HCT116 (cell line): ENCODE results near the gene CASTOR1. TPM values are rescaled to one million over a fixed set of nuclear protein-coding genes. Genes with fewer than 3 reads are reported as not detected.

Experiments used
- ATAC-seq: fragments of 200-7000 bp; cut with Tn5 transposase; 2 replicates; pipeline ENCODE4 v1.9.1; 2020; ENCODE audit warnings: mild to moderate bottlenecking, moderate library complexity
- BruUV-seq: library from RNA; stranded (reverse); fragments of 400-500 nt; replicated peaks from 2 replicates; lab custom pipeline; 2021; lab: Mats Ljungman, UMichigan
- CTCF ChIA-PET: fragments of 300-600 bp; sonication (Branson Sonifier 250); formaldehyde crosslinking; loops from one replicate; lab custom pipeline; 2021; ENCODE audit warnings: antibody characterized with exemption; lab: Charles Lee
- POLR2A ChIA-PET: fragments of 300-600, 350-600 bp; sonication (Branson Sonifier 250); formaldehyde crosslinking; loops from one replicate; lab custom pipeline; 2021; ENCODE audit warnings: antibody characterized with exemption; lab: Charles Lee
- RAD21 ChIA-PET, 2 experiments: fragments of 300-600 bp; sonication (Branson Sonifier 250); formaldehyde crosslinking; loops; one replicate each; lab custom pipeline; 2023; ENCODE audit warnings: low total read pairs in 2 of 2; ENCODE audit not compliant: uncharacterized antibody in 2 of 2, unreplicated experiment in 2 of 2, low non-redundant PET in 1 of 2; lab: Charles Lee
- DNase-seq: peaks from one replicate; pipeline ENCODE4 v3.0.0-alpha.2; 2010; ENCODE audit warnings: low read depth, low spot score
- H2AFZ ChIP-seq: fragments of 200-600 bp; shearing (Covaris generic), sonication (generic); 2 replicates; pipeline ENCODE4 v1.6.1; 2017; ENCODE audit warnings: low read depth, mixed run types, mixed read lengths, antibody characterized with exemption, low read length; ENCODE audit not compliant: poor library complexity, severe bottlenecking
- H3K27ac ChIP-seq: 2 replicates; pipeline ENCODE4 v1.5.1; 2012; ENCODE audit warnings: low read depth, low read length
- H3K27me3 ChIP-seq: fragments of 200-600 bp; sonication (generic); 2 replicates; pipeline ENCODE4 v1.6.1; 2016; ENCODE audit warnings: mixed run types, low read length, mixed read lengths; ENCODE audit not compliant: insufficient read depth
- H3K36me3 ChIP-seq, 2 experiments: fragments of 200-500 bp in 1 of 2; fragments of 200-600 bp in 1 of 2; sonication (Bioruptor generic) in 1 of 2; sonication (generic) in 1 of 2; 2 replicates each; pipeline versions ENCODE4 v1.5.1 to v1.6.1; 2014 to 2016; ENCODE audit warnings: low read length in 2 of 2, inconsistent platforms in 1 of 2, mixed read lengths in 1 of 2, mixed run types in 1 of 2; ENCODE audit not compliant: insufficient read depth in 2 of 2, control insufficient read depth in 1 of 2
- H3K4me1 ChIP-seq, 2 experiments: fragments of 200-600 bp in 1 of 2; sonication (generic) in 1 of 2; 2 replicates each; pipeline versions ENCODE4 v1.5.1 to v1.6.1; 2012 to 2017; ENCODE audit warnings: low read length in 2 of 2, inconsistent platforms in 1 of 2, mild to moderate bottlenecking in 1 of 2, mixed read lengths in 1 of 2, mixed run types in 1 of 2, moderate library complexity in 1 of 2; ENCODE audit not compliant: insufficient read depth in 2 of 2, control insufficient read depth in 1 of 2
- H3K4me2 ChIP-seq: fragments of 200-600 bp; sonication (generic); 2 replicates; pipeline ENCODE4 v1.6.1; 2017; ENCODE audit warnings: mixed run types, low read length, mixed read lengths
- H3K4me3 ChIP-seq, 2 experiments: fragments of 200-600 bp in 1 of 2; sonication (generic) in 1 of 2; replicated peaks in 1 of 2; 2 replicates each; pipeline ENCODE4 v1.5.1; 2011 to 2016; ENCODE audit warnings: low read length in 2 of 2, control low read depth in 1 of 2, low read depth in 1 of 2, mild to moderate bottlenecking in 1 of 2, mixed read lengths in 1 of 2, mixed run types in 1 of 2
- H3K79me2 ChIP-seq: fragments of 200-600 bp; sonication (generic); 2 replicates; pipeline ENCODE4 v1.6.1; 2017; ENCODE audit warnings: mild to moderate bottlenecking, mixed run types, low read length, moderate library complexity, mixed read lengths; ENCODE audit not compliant: insufficient read depth
- H3K9ac ChIP-seq: fragments of 200-600 bp; sonication (generic); 2 replicates; pipeline ENCODE4 v1.6.1; 2016; ENCODE audit warnings: low read length, mixed read lengths
- H3K9me2 ChIP-seq: fragments of 200-600 bp; sonication (generic), shearing (Covaris generic); 2 replicates; pipeline ENCODE4 v1.6.1; 2017; ENCODE audit warnings: mixed run types, mild to moderate bottlenecking, moderate library complexity; ENCODE audit not compliant: insufficient read depth
- H3K9me3 ChIP-seq, 2 experiments: fragments of 200-500 bp in 1 of 2; fragments of 200-600 bp in 1 of 2; sonication (Bioruptor generic) in 1 of 2; sonication (generic) in 1 of 2; 2 replicates each; pipeline ENCODE4 v1.6.1; 2014 to 2017; ENCODE audit warnings: low read length in 2 of 2, mixed read lengths in 2 of 2, inconsistent platforms in 1 of 2, low read depth in 1 of 2, mild to moderate bottlenecking in 1 of 2, mixed run types in 1 of 2, moderate library complexity in 1 of 2; ENCODE audit not compliant: control insufficient read depth in 1 of 2, insufficient read depth in 1 of 2
- H4K20me1 ChIP-seq: fragments of 200-600 bp; sonication (generic), shearing (Covaris generic); 2 replicates; pipeline ENCODE4 v1.6.1; 2017; ENCODE audit warnings: mixed run types, mild to moderate bottlenecking, moderate library complexity; ENCODE audit not compliant: insufficient read depth
- CBX3 ChIP-seq: IDR thresholded peaks from 2 replicates; pipeline ENCODE4 v1.6.1; 2012; ENCODE audit warnings: low read depth
- CEBPB ChIP-seq: IDR thresholded peaks from 2 replicates; pipeline ENCODE4 v1.6.1; 2012; ENCODE audit warnings: low read depth
- EGR1 ChIP-seq: IDR thresholded peaks from 2 replicates; pipeline ENCODE4 v1.6.1; 2012; ENCODE audit warnings: low read depth
- ELF1 ChIP-seq: IDR thresholded peaks from 2 replicates; pipeline ENCODE4 v1.6.1; 2012; ENCODE audit warnings: low read depth, borderline replicate concordance
- POLR2AphosphoS5 ChIP-seq: IDR thresholded peaks from 2 replicates; pipeline ENCODE4 v1.6.1; 2011; ENCODE audit warnings: mild to moderate bottlenecking, low read depth, low read length, moderate library complexity
- RAD21 ChIP-seq: IDR thresholded peaks from 2 replicates; pipeline ENCODE4 v1.6.1; 2012; ENCODE audit warnings: low read depth, mild to moderate bottlenecking
- SP1 ChIP-seq: IDR thresholded peaks from 2 replicates; pipeline ENCODE4 v1.6.1; 2012; ENCODE audit warnings: low read depth
- YY1 ChIP-seq: IDR thresholded peaks from 2 replicates; pipeline ENCODE4 v1.6.1; 2011; ENCODE audit warnings: low read length, low read depth, moderate library complexity, mild to moderate bottlenecking; ENCODE audit not compliant: insufficient replicate concordance; ENCODE audit errors: extremely low read depth
- ZFX ChIP-seq: fragments of 450-650 bp; IDR thresholded peaks from 2 replicates; pipeline ENCODE4 v1.6.1; 2017
- intact Hi-C: fragments of 100-400 bp; cut with micrococcal nuclease; formaldehyde crosslinking; loops from 2 replicates; pipeline ENCODE4 v1.10.0; 2022
- total RNA-seq: library from RNA; stranded (reverse); gene quantifications from one replicate; pipeline ENCODE4 v1.2.1, GENCODE V29; 2021; ENCODE audit not compliant: unreplicated experiment
- TF ChIP-seq, protein P1 (sequence below), 3 experiments: fragments of 200-600 bp in 1 of 3; sonication (generic) in 1 of 3; IDR thresholded peaks in 2 of 3; conservative IDR thresholded peaks in 1 of 3; 2 replicates each; pipeline ENCODE4 v1.5.1; 2012 to 2017; ENCODE audit warnings: low read depth in 2 of 3, low read length in 2 of 3, antibody characterized with exemption in 1 of 3, borderline replicate concordance in 1 of 3, control low read depth in 1 of 3, mild to moderate bottlenecking in 1 of 3, mixed read lengths in 1 of 3, mixed run types in 1 of 3, moderate library complexity in 1 of 3; ENCODE audit not compliant: insufficient read depth in 1 of 3
- TF ChIP-seq, protein P2 (sequence below): IDR thresholded peaks from 2 replicates; pipeline ENCODE4 v1.6.1; 2012; ENCODE audit warnings: low read depth

The CASTOR1 gene
- total RNA-seq, 1 experiment from 2014 or later = 6.5 TPM

DNA sequence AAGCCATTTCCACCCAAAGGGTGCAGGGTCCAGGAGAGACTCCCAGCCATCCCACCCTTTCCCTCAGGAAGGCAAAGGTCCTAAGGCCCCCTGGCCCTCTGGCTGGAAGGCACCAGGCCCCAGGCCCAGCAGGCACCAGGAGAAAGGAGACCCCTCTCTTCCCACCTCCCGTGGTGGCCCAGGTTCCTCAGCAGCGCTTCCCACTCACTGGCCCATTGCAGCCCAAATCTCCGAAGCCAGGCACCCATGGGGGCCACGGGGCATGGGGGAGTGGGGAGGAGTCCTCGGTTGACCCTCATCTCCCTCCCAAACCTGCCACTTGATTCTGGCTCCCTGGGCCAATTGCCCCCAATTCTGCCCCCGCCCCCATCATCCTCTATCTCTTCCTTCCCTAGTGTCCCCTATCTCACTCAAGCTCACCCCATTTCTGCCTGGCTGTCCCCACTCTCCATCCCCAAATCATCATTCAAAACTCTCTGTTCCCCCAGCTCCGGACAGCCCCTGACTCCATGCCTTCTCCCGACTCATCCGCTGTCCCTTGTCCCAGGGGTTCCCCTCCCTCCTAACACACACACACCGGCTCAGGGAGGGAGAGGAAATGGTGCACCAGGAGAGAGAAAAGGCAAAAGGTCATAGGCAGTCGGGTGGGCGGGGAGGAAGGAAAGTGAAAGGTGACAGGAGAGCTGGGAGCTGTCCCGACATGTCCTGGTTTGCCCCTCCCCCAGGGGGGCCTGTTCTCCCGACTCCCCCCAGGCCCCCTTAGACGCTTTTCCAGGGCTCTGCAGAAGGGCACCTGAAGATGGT lies 43.9 kb downstream of the CASTOR1 start:
- ATAC-seq = no peak
- H3K4me1 ChIP-seq = peaks cover 47 to 100% of the 10 kb centered on the region in 2 experiments
- TF ChIP-seq YY1 (no peak), SP1 (no peak), POLR2AphosphoS5 (0 out of 2 replicates have a peak, but pooled peaks have one; percentile 4), EGR1 (no peak), CBX3 (no peak)
- TF ChIP-seq, all 23 proteins: peak for 1
- CTCF ChIA-PET = no interaction called here
- BruUV-seq = TSS peak; percentile 34
- no peak for DNase-seq
- peak overlapping the region; percentile 85 for H3K27ac ChIP-seq
- peaks cover 71% of the 10 kb centered on the region for H3K79me2 ChIP-seq
- peaks cover 4 to 35% of the 10 kb centered on the region in 2 experiments; a peak in 3 of 4 replicates for H3K36me3 ChIP-seq
- H3K27me3 ChIP-seq = no peaks in the 10 kb centered on the region
- H3K4me2 ChIP-seq = peak overlapping the region; percentile 96
- H3K9me3 ChIP-seq = no peaks in the 10 kb centered on the region
- intact Hi-C loops = no loop called here
- H3K9ac ChIP-seq = peak overlapping the region; percentile 84
- no peaks in the 10 kb centered on the region for H4K20me1 ChIP-seq
- H3K9me2 ChIP-seq = no peaks in the 10 kb centered on the region
- POLR2A ChIA-PET = no interaction called here
- RAD21 ChIA-PET = no interaction called here
- peak overlapping the region; percentile 30 to 36; a peak in 3 of 4 replicates for H3K4me3 ChIP-seq
- no peak overlapping the region for H2AFZ ChIP-seq

DNA sequence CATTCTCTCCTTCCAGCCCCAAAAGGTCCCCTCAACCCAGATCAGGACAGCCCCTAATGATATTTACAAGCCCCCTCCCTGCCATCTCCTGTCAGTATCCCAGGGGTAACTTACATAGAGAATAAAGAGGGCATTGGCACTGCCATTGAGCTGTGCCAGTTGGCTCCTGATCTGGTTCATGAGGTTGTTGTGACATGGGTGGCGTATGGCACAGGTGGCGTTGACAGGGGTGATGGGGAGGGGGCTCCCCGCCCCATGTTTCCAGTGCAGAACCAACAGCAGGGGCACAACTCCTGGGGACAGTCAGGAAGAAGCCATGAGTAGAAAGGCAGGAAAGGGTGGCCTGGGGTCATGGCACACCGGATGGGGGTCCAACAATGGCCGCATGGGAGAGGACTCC lies 44.7 kb downstream of the CASTOR1 start:
- intact Hi-C loops = no loop called here
- ATAC-seq (no peak), DNase-seq (no peak)
- Histone ChIP-seq H3K4me2 (peak overlapping the region; percentile 96; the same call in 1 of the 2 replicates), H3K9me3 (no peaks in the 10 kb centered on the region), H3K4me3 (no peak overlapping the region), H2AFZ (no peak overlapping the region), H3K79me2 (peaks cover 64% of the 10 kb centered on the region), H3K4me1 (peaks cover 46 to 100% of the 10 kb centered on the region in 2 experiments), H3K9me2 (no peaks in the 10 kb centered on the region), H3K27me3 (no peaks in the 10 kb centered on the region), H3K36me3 (peaks cover 4 to 33% of the 10 kb centered on the region in 2 experiments; a peak in 3 of 4 replicates), H4K20me1 (no peaks in the 10 kb centered on the region), H3K9ac (peak overlapping the region; percentile 12; the same call in 1 of the 2 replicates), H3K27ac (peak overlapping the region; percentile 85)
- TF ChIP-seq YY1 (no peak), SP1 (no peak), RAD21 (no peak), ELF1 (no peak), ZFX (no peak), CEBPB (no peak)
- TF ChIP-seq, protein P1, sequence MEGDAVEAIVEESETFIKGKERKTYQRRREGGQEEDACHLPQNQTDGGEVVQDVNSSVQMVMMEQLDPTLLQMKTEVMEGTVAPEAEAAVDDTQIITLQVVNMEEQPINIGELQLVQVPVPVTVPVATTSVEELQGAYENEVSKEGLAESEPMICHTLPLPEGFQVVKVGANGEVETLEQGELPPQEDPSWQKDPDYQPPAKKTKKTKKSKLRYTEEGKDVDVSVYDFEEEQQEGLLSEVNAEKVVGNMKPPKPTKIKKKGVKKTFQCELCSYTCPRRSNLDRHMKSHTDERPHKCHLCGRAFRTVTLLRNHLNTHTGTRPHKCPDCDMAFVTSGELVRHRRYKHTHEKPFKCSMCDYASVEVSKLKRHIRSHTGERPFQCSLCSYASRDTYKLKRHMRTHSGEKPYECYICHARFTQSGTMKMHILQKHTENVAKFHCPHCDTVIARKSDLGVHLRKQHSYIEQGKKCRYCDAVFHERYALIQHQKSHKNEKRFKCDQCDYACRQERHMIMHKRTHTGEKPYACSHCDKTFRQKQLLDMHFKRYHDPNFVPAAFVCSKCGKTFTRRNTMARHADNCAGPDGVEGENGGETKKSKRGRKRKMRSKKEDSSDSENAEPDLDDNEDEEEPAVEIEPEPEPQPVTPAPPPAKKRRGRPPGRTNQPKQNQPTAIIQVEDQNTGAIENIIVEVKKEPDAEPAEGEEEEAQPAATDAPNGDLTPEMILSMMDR (IDR thresholded peaks at IDR 0.05 in 2 of 3, conservative IDR thresholded peaks at IDR 0.05 in 1 of 3; ENCODE audit: borderline replicate concordance in 1 of 3, insufficient read depth in 1 of 3, low read depth in 2 of 3, low read length in 2 of 3) = no peak
- TF ChIP-seq, protein P2, sequence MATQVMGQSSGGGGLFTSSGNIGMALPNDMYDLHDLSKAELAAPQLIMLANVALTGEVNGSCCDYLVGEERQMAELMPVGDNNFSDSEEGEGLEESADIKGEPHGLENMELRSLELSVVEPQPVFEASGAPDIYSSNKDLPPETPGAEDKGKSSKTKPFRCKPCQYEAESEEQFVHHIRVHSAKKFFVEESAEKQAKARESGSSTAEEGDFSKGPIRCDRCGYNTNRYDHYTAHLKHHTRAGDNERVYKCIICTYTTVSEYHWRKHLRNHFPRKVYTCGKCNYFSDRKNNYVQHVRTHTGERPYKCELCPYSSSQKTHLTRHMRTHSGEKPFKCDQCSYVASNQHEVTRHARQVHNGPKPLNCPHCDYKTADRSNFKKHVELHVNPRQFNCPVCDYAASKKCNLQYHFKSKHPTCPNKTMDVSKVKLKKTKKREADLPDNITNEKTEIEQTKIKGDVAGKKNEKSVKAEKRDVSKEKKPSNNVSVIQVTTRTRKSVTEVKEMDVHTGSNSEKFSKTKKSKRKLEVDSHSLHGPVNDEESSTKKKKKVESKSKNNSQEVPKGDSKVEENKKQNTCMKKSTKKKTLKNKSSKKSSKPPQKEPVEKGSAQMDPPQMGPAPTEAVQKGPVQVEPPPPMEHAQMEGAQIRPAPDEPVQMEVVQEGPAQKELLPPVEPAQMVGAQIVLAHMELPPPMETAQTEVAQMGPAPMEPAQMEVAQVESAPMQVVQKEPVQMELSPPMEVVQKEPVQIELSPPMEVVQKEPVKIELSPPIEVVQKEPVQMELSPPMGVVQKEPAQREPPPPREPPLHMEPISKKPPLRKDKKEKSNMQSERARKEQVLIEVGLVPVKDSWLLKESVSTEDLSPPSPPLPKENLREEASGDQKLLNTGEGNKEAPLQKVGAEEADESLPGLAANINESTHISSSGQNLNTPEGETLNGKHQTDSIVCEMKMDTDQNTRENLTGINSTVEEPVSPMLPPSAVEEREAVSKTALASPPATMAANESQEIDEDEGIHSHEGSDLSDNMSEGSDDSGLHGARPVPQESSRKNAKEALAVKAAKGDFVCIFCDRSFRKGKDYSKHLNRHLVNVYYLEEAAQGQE = no peak
- ChIA-PET POLR2A (no interaction called here), CTCF (no interaction called here), RAD21 (no interaction called here)
- no TSS peak for BruUV-seq
